Measurements from ENCODE around the gene CXCL10. TPM values are rescaled to one million over a fixed set of nuclear protein-coding genes. Genes with fewer than 3 reads are reported as not detected.

CXCL10 gene
- total RNA-seq, 3 donors from 2014 or later = 1.4 to 2.2 (median 2.1) TPM

- TF ChIP-seq CTCF (IDR thresholded peaks at IDR 0.05) = no peak
- H3K4me1 ChIP-seq (ENCODE audit: low read depth) = no peaks in the 10 kb centered on the region
- no peak within 1 kb of the TSS for H3K4me3 ChIP-seq
- intact Hi-C loops (cut with DNase I, micrococcal nuclease) = no loop called here
- no peaks in the 10 kb centered on the region for H3K9me3 ChIP-seq
- ATAC-seq (peak; percentile 84), DNase-seq (no peak)
- H3K36me3 ChIP-seq (ENCODE audit: low read depth) = no peaks in the 10 kb centered on the region
Observed at GRCh38 chr4:76035799-76036380, 12.6 kb upstream of the CXCL10 start, which contains the start of gene CXCL11. Gene CXCL11, minus strand, starts transcription at chr4:76036070. Its CDS starts 83 bp downstream, at chr4:76035987.

- H3K4me1 ChIP-seq (ENCODE audit: low read depth) = no peaks in the 10 kb centered on the region
- H3K9me3 ChIP-seq = no peaks in the 10 kb centered on the region
- no peak overlapping the region for H3K4me3 ChIP-seq
- no peaks in the 10 kb centered on the region for H3K36me3 ChIP-seq (ENCODE audit: low read depth)
- intact Hi-C loops (cut with DNase I, micrococcal nuclease) = no loop called here
- DNase-seq (no peak), ATAC-seq (no peak)
- no peak for TF ChIP-seq CTCF (IDR thresholded peaks at IDR 0.05)
Observed at GRCh38 chr4:76035141-76035540, 11.8 kb upstream of the CXCL10 start.

- Histone ChIP-seq H3K4me1 (ENCODE audit: low read depth) (peaks cover 6% of the 10 kb centered on the region), H3K9me3 (no peaks in the 10 kb centered on the region), H3K4me3 (no peak overlapping the region), H3K36me3 (ENCODE audit: low read depth) (no peaks in the 10 kb centered on the region)
- ATAC-seq (no peak), DNase-seq (no peak)
- TF ChIP-seq CTCF (IDR thresholded peaks at IDR 0.05) = no peak
- intact Hi-C loops (cut with DNase I, micrococcal nuclease) = no loop called here
Observed at GRCh38 chr4:76029300-76029699, 6.0 kb upstream of the CXCL10 start.

- no peaks in the 10 kb centered on the region for H3K36me3 ChIP-seq (ENCODE audit: low read depth)
- intact Hi-C loops (cut with DNase I, micrococcal nuclease) = no loop called here
- H3K4me3 ChIP-seq = no peak overlapping the region
- no peak for TF ChIP-seq CTCF (IDR thresholded peaks at IDR 0.05)
- peak in 1 of 3 donors; percentile 13 for DNase-seq
- no peaks in the 10 kb centered on the region for H3K9me3 ChIP-seq
- peak; percentile 62 for ATAC-seq
- peaks cover 6% of the 10 kb centered on the region for H3K4me1 ChIP-seq (ENCODE audit: low read depth)
Observed at GRCh38 chr4:76028350-76028765, 5.1 kb upstream of the CXCL10 start.

- intact Hi-C loops (cut with DNase I, micrococcal nuclease) = no loop called here
- no peaks in the 10 kb centered on the region for H3K9me3 ChIP-seq
- ATAC-seq (no peak), DNase-seq (no peak)
- peaks cover 6% of the 10 kb centered on the region for H3K4me1 ChIP-seq (ENCODE audit: low read depth)
- H3K36me3 ChIP-seq (ENCODE audit: low read depth) = no peaks in the 10 kb centered on the region
- H3K4me3 ChIP-seq = no peak overlapping the region
- TF ChIP-seq CTCF (IDR thresholded peaks at IDR 0.05) = no peak
Observed at GRCh38 chr4:76024065-76024464, 768 bp upstream of the CXCL10 start.

- no peak overlapping the region for H3K4me3 ChIP-seq
- no peaks in the 10 kb centered on the region for H3K36me3 ChIP-seq (ENCODE audit: low read depth)
- DNase-seq (no peak), ATAC-seq (no peak)
- TF ChIP-seq CTCF (IDR thresholded peaks at IDR 0.05) = no peak
- intact Hi-C loops (cut with DNase I, micrococcal nuclease) = no loop called here
- no peaks in the 10 kb centered on the region for H3K9me3 ChIP-seq
- H3K4me1 ChIP-seq (ENCODE audit: low read depth) = no peaks in the 10 kb centered on the region
Observed at GRCh38 chr4:76022677-76023076, 620 bp downstream of the CXCL10 start.
